ENCODE data around the gene ZFR2.
A peak's percentile ranks its signal among the peaks of the same experiment; 100 is the strongest.
"Not testable (repeated sequence)": the region's sequence is repeated elsewhere in the genome, so short reads cannot be mapped to it uniquely, and the experiment has no call there.

Gene ZFR2

GRCh38 chr19:3836887-3837286 lies 32.0 kb downstream of the ZFR2 start:
- no peak for DNase-seq (ENCODE audit: low spot score)

- no peak for DNase-seq (ENCODE audit: low spot score)
These were observed 33.8 kb downstream of the ZFR2 start for GRCh38 chr19:3835055-3835435.

DNA sequence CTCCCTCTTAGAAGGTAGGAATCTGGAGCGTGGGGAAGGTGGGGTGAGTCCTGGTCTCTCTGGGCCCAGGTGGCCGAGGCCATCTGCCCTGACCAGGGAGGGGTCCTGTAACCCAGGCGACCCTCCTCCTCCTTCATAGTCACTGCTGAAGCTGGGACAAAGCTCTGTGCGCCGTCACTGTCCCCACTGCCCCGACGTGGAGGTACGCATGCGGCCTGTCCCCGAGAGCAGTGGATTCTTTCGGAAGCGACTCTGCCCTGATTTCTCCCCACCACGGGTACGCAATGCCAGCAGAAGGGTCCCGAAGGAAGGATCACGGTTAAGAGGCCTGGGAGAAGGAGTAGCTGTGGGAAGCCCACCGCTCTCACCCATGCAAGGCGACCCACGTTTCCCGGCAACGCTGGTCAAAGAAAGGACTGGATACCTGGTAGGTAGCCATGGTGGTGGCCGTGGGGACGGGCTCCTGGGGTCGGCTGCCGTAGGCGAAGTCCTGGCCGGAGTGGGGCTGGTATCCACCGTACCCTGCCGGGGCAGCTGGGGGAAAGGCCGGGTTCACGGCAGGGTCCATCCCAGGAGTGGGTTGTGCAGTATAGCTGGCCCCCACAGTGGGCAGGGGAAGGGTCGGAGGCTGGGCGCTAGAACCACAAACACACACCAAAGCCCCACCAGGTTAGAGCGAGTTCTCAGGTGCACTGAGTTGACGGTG lies 34.3 kb downstream of the ZFR2 start:
- DNase-seq (ENCODE audit: low spot score): no peak

DNA sequence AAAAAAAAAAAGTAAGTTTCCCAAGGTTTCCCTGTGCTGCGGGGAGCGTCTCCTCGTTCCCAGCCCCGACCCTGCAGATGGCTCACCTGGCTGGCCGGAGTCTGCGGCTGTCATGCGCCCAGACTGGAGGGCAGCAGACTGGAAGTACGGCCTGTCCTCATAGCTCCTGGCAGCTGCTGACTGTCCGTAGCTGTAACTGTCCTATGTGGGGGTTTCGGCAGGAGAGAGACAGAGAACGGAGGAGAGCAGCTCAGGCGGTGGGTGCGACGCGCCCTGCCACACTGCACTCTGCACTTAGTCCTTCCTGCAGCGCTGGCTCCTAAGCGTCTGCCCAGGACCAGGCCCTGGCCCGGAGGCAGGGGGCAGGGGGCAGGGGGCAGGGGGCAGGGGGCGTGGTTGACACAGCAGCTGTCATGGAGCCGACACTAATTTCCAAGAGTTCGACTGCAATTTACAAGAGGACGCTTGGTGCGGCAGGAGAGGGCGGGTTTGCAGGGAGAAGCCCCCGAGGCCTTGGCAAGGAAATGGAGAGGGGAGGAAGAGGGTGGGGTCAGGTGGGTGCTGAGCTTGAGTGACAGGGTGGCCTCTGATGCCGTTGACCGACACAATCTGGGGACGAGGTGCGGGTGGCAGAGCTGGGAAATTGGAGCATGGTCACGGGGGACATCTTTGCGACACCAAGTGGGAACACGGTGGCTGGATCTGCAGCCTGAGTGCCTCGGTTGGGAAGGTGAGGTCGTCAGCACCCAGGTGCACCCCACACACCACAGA lies 35.1 kb downstream of the ZFR2 start:
- no peak for DNase-seq (ENCODE audit: low spot score)

DNA sequence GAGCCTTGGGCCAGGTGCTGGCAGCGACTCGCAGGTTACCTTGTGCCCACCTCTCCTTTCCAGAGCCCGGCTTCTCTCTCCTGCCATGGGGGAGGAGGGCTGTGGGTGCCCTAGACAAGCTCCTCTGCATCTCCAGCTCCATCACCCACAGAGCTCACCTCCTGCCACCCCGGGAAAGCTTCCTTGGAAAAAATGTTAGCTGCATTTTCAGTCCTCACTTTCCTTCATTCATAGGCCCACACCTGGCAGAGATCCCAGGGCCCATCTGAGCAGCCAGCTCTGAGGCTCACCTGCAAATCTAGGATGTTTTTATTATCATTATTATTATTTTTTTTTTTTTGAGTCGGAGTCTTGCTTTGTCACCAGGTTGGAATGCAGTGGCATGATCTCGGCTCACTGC lies 36.8 kb downstream of the ZFR2 start:
- DNase-seq (ENCODE audit: low spot score): no peak

DNA sequence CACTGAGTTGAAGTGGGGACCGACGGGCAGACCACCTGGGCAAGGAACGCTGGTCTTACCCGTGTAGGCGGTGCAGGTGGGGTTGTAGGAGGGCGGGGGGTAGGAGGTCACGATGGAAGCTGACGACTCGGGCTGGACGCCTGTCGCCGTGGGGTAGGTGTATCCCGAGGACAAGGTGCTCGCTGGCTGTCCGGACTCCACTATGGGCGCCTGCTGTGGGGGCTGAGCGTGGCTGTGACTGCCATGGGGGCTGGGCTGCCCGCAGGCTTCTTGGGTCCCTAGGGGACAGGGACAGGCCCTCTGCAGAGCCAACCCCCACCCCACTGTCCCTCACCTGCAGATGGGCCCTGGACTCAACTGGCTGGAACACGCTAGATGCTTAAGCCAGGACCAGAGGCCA lies 37.2 kb downstream of the ZFR2 start:
- DNase-seq (ENCODE audit: low spot score): no peak

DNA sequence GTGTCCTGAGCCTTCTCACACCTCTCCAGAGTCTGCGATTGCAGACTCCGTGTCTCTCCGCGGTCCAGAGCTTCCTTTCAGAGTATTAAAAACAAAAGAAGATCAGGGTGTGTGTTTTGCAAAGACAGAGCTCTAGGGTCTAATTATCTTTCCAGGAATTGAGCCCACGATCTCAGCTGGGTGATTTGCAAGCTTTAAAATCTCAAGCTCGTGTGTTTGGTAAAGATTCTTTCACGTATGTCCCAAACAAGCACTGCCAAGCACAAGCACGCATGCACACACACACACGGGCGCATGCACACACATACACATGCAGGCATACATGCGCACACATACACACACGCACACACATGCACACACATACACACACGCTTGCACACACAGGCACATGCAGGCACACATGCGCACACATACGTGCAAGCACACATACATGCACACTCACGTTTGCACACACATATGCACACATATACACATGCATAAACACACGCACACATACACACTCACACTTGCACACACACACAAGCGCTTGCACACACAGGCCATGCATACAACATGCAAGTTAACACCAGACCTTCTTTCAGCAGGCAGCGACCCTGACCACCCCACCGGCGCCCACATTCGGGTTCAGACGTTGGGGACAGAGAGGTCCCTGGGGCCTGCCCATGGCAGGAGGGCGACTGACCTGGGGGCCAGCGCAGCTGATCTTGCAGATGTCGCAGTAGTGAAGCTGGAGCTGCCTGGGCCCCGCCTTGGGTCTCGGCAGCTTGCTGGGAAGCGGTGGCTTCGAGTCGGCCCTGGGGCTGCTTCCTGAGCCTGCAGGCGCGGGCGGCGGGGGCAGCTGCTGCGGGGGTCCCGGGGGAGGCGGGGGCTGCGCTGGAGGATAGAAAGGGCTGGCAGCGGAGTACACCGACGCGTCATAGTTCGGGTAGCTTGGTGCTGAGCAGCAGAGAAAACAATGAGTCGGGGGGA lies 37.9 kb downstream of the ZFR2 start:
- no peak for DNase-seq (ENCODE audit: low spot score)

- no peak for DNase-seq (ENCODE audit: low spot score)
These were observed 41.5 kb downstream of the ZFR2 start for GRCh38 chr19:3827306-3827705.

DNA sequence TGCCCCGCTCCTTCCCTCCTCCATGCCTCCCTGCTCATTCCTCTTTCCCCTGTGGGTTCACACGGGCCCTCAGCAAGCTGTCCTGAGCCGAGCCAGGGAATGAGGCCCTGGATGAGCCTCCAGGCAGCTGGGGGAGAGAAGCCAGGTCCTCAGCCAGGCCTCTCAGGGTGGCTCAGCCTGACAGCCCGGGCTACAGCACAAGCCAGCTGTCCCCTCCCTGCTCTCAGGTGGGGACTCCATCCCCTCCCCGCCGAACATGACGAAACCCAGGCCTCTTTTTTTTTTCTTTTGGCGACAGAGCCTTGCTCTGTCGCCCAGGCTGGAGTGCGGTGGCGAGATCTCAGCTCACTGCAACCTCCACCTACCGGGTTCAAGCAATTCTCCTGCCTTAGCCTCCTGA lies 42.7 kb downstream of the ZFR2 start:
- DNase-seq (ENCODE audit: low spot score): no peak

GRCh38 chr19:3825286-3825956 lies 43.4 kb downstream of the ZFR2 start:
- no peak for DNase-seq (ENCODE audit: low spot score)

GRCh38 chr19:3823350-3823713 lies 45.5 kb downstream of the ZFR2 start:
- DNase-seq (ENCODE audit: low spot score): no peak

- DNase-seq (ENCODE audit: low spot score): no peak
These were observed 46.0 kb downstream of the ZFR2 start for GRCh38 chr19:3822683-3823349.

DNA sequence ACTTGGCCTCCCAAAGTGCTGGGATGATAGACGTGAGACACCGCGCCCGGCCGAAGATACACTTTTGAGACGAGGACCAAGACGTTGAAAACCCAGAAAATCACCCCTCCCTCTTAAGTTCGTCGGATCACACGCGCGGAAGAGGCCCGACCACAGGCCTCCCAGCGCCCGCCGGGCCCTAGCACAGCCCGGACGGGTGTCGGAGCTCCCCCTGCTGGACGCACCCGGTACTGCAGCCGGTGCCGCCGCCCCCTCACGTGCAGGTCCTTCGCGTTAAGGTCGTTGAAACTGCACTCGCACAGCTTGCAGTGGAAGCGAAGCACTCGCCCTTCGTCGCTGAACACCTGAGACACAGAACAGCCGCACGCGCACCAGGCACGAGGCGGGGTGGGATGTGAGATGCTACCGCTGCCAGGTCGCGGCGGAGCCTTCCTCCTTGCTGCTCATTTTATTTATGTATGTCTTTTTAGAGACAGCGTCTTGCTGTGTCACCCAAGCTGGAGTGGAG lies 46.9 kb downstream of the ZFR2 start:
- peak; percentile 64 for DNase-seq (ENCODE audit: low spot score)

DNA sequence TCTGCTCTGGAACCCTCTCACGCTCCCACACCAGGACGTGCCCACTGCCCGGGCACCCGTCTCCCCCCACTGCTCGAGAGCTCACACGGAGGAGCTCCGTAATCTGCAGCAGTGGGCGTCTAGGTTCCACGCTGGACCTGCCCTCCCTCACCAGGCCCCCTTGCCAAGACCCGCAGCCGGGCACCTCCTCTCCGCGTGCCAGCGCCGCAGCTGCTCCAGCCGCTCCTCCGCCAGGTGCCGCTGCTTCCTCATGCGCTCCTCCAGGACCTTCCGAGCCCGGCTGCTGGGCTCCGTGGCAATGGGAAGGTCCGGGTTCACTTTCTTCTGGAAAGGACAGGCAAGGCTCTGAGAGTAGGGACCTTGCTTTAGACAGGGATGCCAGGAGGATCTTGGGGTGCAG lies 47.7 kb downstream of the ZFR2 start:
- DNase-seq (ENCODE audit: low spot score): no peak

- no peak for DNase-seq (ENCODE audit: low spot score)
These were observed 48.8 kb downstream of the ZFR2 start for GRCh38 chr19:3819989-3820388.

DNA sequence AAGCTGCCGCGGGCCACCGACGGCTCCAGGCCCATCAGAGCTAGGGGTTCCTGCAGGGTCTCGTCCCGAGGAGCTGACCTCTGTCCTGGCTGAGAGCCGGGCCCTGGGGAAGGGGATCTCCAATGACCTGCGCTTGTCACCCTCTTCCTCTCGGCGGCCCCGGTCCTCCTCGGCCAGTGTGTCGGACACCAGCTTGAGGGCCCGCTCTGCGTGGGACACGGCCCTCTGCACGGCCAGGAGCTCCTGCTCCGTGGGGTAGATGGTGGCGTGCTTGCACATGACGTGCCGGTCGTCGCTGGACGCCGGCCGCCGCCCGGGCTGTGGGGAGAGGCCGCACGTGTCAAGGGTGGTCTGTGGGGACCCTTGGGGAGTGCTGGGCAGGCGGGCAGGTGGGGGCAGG lies 49.9 kb downstream of the ZFR2 start:
- DNase-seq (ENCODE audit: low spot score): no peak

GRCh38 chr19:3818466-3818865 lies 50.4 kb downstream of the ZFR2 start:
- DNase-seq (ENCODE audit: low spot score): no peak

DNA sequence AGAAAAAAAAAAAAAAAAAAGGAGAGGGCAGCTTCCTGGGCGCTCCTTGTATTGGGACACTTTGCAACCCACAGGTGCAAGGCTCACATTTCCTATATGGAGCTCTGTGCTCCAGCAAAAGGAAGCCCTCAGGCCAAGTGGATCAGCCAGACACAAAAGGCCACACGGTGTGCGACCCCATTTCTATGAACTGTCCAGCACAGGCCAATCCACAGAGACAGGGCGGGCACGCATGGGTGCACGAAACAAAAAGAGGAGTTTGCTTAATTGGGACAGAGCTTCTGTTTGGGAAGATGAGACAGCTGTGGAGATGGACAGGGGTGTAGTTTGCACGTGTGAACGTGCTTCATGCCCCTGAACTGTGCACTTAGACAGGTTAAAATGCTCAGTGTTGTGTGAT lies 51.1 kb downstream of the ZFR2 start:
- no peak for DNase-seq (ENCODE audit: low spot score)

DNA sequence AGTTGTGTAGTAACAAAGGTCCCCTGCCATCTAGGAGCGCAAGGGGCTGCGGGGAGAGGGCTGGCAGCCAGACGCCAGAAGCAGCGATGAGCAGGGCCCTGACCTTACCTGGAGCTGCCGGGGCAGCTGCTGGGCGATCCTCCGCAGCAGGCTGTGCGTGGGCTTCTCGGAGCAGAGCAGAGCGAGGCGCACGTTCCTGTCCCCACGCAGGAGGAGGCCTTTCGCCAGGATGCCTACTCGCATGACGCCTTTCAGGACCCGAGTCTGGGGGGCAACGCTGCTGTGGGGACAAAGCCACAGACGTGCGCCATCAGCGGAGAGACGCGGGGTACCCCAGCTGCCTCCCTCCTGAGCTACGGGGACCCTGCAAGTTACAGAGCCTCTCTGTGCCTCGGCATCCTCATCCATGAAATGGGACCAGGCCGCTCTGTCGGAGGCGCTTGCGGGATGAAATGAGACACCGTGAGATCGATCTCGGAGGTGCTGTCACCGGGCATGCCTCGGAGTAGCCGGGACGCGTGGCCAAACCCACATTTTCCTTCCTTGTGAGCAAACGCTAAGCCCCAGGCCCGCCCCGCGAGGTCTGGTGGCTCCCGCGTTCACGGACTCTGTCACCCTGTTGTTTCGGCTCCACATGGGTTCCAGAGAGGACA lies 52.1 kb downstream of the ZFR2 start:
- DNase-seq (ENCODE audit: low spot score): no peak

DNA sequence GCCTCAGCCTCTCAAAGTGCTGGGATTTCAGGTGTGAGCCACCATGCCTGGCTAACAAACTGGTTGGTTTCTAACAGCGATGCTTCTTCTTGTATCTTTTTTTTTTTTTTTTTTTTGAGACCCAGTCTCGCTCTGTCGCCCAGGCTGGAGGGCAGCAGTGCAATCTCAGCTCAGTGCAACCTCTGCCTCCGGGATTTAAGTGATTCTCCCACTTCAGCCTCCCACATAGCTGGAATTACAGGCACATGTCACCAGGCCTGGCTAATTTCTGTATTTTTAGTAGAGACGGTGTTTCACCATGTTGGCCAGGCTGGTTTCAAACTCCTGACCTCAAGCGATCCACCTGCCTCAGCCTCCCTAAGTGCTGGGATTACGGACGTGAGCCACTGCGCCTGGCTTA lies 52.7 kb downstream of the ZFR2 start:
- DNase-seq (ENCODE audit: low spot score): not testable (repeated sequence)

DNA sequence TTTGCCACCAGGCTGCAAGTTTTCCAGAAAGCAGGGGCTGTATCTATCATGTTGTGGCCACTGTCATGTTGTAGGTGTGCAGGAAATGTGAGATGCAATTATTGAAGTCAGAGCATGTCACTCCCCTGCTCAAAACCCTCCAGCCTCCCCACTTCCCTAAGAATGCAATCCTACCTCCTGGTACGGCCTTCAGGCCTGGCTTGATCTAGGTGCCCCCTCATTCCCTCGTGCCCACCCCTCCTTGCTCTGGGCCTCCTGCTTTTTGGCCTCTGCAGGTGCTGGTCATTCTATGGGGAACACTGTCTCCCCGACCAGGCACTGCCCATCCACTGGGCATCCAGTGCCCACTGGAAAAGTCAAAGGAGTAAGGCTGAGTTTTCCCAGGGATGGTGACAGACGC lies 54.2 kb downstream of the ZFR2 start:
- no peak for DNase-seq (ENCODE audit: low spot score)
